HG02840 (cell line): ENCODE results near the gene TBRG4.

ENCODE experiments used
- ATAC-seq: cut with Tn5 transposase; IDR thresholded peaks from one replicate; pipeline ENCODE4 v1.9.1; 2021; ENCODE audit warnings: mild to moderate bottlenecking, moderate library complexity, moderate number of reproducible peaks; ENCODE audit not compliant: unreplicated experiment, low FRiP score

Gene TBRG4

DNA sequence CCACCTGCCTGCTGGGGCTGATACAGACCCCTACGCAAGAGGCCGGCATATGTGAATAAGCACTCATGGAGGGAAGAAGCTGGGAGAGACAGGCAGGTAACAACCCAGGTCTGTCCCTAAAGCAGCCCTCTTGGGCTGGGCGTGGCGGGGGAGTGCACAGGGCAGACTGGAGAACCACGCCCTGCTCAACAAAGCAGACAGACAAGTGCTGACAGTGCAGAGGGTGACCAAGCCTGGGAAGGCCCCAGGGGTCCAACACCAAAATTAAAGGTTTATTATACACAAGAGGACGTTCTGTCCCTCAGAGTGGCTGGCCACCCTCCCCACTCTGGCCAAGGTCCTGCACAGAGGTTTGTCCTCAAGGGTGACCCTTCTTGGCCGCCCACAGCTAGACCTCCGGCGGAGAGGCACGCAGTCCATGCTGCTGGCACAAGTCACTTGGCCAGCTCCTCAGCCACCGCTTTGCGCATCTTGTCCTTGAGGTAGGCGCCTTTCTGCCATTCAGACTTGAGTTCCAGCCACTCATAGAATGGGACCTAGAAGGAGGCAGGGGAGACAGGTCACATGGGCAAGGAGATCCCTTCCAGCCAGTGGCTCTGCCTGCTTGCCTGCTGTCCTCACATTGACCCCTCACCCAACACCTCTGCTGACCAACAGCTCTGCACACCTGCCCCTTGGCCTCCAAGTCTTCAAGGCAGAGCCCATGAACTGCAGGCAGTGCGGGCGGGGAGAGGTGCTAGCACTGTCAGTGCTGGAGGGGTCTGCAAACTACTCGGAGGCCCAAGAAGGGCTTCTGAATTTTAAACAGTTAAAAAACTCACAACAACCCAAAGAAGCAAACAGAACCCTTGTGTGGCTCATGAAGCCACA is 11.4 kb downstream of the TBRG4 start:
- ATAC-seq, result no peak

DNA sequence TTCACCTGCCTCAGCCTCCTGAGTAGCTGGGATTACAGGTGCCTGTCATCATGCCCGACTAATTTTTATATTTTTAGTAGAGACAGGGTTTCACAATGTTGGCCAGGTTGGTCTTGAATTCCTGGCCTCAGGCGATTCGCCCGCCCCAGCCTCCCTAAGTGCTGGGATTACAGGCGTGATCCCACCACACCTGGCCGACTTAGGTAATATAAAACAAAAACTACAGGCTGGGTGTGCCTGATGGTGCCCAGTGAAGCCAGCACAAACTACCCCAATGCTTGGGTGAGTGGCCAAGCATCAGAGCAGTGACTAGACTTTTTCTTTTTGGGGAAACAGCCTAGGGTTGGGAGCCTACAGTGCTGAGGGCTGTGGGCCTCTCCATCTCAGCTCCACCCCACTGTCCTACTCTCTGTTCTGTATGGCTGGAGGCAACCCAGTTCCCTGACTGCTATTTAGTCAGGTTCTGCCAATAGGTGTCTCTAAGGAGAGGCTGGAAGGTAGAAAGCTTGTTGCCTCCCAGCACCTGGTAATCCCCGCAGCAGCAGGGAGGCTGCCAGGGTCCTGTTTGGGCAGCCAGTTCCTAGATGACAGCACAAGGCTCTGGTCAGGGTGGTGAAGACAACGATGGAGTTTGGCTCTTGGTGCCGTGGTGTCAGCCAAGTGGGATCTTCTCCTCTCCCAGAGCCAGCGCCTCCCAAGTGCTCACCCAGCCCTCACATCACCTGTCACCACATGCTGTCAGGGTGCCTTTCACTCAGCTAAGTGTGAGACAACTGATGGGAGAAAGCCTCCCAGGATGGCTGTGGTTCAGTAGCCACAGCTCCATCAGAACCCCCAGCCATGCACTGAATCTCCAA is 12.3 kb downstream of the TBRG4 start:
- ATAC-seq, result no peak

DNA sequence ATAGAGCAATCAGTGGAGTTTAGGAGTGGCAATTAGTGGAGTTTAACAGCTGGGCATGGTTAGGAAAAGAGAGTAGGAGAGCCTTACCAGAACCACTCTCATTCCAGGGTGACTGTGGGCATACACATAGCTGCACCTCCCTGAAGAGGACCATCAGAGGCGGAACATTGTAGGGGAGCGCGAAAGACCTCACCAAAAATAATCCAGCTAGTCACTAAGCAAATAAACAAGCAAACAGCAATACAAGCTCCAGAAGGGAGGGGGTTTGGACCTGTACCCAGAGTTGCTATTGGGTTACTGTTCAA is 18.6 kb downstream of the TBRG4 start:
- no peak for ATAC-seq

DNA sequence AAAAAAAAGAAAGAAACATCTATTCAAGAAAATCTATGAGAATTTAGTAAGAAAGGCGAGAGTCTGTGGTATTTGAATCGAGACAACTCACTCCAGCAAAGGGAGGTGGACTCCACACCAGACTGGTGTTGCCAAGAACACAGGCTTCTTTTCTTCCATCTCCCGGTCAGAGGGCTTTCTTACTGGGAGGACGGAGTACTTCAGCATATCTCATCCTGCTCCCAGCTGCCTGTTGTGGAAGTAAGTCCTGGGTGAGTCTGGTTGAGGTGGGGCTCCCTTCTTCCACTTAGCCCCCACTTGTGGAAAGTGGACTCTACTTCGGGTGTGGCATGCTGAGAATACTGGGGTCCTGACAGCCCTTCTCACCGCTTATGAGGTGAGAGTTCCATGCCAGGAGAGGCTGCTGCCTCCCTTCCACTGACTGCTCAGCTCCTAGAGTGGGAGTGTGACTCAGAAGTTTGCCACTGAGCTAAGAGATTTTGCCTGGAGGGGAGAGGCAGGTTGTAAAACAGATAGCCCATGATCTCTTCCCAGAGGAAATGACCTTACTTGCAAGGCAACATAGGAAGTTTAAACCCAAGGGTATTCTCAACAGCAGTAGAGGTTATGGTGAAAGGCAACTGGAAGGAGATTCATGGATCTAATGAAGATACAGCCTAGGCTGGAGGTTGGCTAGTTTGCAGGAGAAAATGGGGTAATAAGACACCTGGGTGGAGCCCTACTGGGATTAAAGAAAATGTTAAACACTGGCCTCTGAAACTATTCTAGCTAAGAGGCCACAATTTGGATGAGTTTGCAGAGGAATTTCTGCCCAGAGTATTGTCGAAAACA is 19.2 kb downstream of the TBRG4 start:
- ATAC-seq, result no peak

DNA sequence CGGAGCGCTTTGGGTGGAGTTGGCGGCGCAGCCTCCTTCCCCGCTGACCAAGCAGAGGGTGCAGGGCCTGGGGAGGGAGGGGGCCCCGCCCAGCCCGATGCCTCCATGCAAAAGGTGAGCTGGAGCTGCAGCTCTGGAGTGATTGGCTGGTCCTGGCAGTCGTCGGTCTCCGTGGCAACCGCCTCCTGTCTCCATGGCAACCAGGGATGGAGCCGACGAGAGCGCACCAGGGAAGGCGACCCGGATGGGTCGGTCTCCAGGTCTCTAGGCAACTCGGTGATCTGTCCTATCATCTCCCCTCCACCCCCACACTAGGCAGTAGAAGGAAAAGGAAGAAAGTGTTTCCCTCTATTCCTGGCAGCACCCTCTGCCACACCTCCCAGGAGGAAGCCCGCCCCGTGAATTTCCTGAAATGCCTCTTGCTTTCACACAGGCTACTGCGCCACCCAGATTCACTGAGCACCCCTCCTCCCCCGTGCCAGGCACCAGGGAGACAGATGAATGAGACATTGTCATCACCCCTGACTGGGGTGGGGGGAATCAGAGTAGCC is 22.1 kb downstream of the TBRG4 start:
- no peak for ATAC-seq

DNA sequence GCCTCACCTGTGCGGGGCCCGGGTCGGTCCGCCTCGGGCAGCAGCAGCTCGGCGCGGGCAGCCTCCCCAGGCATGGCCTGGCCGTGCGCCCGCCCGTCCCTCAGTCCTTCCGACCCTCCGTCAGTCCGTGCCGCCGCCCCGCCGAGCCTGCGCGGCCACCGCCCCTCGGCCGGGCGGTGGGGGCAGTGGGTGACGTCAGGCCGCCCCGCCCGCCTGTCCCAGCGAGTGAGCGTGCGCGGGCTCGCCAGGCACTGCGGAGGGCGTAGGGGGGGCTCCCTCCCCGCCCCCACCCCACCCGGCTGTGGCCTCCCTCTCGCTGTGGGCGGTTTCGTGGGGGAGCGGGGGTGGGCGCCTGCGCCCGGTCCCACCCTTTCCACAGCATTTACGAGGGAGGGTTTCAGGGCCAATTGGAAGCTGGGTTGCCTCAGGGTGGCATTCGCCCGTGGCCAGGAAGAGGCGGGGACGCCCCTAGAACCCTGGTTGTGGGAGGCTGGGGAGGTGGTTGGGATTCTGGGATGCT is 22.6 kb downstream of the TBRG4 start, which contains the start of gene NACAD:
TSS of gene NACAD (minus strand) at position 149 of the 520 bp plus-strand sequence. CDS start at position 74, 75 bp downstream.
- ATAC-seq, result no peak

DNA sequence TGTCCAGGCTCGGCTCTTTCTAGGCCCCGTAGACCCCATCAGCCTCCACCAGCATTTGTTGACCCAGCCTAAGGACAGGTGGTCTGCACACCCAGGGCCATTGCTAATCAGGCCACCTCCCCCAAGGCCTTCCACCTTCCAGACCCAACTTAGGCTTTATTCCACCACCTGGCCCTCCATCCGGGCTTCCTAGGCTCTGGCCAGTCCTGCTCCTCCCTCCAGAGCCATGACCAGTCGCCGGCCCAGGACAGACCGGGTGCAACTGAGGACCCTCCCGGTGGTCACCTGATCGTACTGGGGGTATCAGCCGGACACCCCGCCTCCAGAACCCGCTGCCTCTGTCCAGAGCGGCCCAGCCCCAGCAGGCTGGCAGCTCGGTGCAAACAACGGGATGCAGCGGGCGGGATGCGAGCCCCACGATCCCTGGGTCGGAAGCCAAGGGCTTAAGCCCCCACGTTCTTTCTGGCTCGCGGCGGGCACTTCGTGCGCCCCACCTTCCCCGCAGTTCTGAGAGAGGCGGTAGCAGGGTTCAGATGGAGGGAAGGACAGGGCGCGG is 23.3 kb downstream of the TBRG4 start:
- no peak for ATAC-seq

DNA sequence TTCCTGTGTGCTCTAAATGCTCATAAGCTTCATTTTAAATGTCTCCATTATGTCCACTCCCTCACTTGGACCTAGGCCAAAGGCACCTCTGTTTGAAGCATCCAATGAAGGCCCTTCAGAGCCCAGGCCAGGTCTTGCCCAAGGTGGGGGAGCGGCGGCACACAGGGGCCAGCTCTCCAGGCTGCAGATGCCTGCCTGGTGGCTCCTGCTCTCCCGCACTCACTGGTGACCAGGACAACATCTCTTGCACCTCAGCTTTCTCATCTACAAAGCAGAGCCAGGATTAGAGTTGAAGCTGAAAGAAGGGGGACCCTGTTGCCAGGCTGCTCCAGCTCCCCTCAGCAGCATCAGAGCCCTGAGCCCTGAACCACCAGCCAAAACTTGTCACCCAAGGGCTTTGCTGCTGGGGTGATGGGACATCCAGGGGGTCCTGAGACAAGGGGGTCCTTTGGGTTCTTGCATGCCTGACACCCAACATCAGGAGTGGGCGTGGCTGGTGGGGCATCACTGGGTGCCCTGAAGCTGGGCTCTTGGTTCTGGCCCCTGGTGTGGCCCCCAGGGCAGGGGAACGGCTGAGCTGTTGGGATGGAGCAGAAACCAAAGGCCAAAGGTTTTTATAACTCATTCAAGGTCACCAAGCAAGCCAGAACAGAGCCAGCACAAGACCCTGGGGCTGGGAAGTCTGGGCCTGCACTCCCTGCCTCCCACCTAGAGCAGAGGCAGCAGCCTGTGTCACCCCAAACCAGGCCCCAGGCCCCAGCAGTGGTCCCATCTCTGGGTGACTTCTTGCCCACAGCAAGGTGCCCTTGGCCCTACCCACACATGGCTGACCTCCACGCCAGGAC is 24.0 kb downstream of the TBRG4 start:
- ATAC-seq, result no peak

DNA sequence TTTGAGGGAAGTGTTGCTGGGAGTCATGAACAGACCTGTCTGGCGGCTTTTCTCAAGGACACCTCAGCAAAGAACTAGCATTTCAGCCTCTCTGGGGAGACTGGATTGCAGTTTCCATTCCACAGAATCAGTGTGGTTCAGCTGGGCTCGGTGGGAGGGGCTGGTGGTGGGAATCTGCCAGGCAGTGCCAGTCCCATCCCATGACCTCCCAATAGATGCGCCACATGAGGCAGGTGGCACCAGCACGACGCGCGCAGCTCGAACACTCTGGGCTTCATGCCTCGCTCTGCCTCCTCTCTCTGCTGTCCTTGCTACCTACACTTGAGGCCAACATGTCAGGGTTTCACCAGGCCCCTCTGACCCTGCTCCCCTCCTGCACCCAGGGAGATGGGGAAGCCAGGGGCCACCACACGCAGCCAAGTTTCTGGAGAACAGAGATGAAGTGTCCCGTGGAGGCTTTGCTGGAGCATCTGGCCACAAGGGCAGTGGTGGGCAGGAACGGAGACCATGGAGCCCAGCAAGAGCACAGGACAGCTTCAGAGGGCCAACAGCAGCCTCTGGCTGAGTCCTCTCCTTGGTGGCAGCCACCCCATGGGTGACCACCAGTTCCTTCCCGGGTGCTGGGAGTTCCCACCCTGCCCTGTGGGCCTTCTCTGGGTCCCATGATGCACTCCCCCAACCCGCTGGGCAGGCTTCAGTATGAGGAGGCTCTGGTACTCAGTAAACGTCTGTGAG is 25.0 kb downstream of the TBRG4 start:
- no peak for ATAC-seq

DNA sequence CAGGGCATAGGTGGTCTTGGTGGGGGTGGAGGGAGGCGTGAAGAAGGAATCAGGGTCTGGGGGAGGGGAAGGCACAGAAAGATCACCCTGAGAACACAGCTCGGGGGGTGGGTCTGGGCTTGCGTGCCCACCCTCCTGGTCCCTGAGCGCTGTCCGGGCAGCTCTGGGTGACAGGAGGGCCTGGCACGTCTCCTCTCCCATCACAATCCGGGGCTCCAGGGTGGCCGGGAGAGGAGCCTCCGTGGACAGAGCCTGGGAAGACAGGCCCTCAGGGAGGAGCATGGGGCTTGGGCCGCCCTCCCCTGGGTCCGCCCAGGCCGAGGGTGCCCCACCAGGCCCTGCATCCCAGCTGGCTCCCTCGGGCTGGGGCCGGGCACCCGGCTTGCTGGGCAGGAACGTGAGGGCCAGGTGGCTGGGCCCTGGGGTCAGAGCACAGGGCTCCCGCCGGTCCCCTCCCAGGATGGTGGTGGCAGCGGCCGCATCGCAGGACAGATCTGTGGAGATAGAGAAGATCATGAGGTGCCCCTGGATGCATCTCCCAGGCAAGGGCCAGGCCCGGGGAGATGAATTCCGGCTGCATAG is 25.8 kb downstream of the TBRG4 start:
- ATAC-seq, result no peak

DNA sequence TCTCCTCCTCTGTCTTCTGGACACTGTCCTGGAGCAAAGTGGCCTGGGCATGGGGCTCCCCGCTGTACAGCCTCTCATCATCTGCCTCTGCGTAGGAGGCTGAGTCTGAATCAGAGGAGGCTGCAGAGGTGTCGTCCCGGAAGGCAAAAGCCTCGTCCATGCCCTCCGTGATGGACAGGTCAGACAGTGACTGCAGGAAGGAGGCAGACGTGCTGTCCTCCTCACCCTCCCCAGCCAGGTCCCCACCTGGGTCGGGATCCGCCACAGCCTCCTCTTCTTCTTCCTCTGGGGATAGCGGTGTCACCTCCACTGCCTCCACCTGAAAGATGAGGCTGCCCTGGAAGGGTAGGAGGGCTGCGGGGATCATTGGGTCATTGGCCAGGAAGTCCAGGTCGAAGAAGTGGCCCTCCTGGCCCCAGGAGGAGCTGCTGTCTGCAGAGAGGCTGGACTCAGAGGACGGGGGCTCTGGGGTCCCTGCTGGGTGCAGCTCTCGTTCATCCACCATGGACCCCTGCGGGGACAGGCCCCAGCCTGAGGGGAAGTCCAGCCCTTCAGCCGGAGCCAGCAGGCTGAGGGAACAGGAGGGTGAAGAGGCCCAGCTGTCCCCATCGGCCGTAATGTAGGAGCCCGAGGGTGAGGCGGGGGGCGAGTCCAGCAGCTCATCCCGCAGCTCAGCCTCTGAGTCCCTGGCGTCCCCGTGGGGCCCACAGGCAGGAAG is 26.4 kb downstream of the TBRG4 start:
- no peak for ATAC-seq

DNA sequence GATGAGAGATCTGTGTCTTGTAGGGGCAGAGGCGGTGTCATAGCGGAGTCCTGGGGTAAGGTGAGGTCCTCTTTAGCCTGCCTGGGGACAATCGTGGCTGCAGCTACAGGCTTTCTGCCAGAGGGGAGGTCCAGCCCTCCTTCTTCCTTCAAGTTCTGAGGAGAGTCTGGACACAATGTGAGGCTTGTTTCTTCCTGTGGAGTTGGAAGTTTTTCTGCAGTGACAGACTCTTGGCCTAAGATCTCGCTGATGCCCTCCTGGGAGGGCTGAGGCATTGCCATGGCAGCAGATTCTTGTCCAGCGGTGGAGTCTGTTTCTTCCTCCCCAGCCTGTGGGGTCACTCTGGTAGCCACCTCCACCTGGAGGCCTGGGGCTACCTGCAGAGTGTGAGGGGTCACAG is 27.2 kb downstream of the TBRG4 start:
- ATAC-seq, result no peak

DNA sequence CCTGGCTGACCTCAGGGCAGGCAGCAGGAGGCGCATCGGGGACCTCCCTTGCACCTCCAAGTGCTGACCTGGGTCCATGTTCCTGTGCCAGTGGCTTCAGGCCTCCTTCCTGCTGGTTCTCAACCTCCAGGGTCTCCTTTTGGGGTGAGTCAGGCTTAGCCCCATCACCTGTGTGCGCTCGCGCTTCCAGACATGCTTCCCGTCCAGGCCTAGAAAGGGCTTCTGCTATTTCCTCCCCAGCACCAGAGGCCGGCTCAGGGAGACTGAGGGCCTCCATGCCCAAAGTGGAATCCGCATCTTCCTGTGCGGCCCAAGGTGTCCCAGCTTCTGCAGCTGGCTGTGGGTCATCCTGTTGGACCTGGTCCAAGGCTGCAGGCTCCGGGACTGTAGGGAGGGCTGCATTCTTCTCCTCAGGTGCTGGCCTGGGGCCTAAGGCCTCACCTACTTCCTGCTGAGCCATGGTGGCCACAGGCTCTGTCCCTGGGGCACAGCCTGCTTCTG is 28.6 kb downstream of the TBRG4 start:
- ATAC-seq, result no peak

DNA sequence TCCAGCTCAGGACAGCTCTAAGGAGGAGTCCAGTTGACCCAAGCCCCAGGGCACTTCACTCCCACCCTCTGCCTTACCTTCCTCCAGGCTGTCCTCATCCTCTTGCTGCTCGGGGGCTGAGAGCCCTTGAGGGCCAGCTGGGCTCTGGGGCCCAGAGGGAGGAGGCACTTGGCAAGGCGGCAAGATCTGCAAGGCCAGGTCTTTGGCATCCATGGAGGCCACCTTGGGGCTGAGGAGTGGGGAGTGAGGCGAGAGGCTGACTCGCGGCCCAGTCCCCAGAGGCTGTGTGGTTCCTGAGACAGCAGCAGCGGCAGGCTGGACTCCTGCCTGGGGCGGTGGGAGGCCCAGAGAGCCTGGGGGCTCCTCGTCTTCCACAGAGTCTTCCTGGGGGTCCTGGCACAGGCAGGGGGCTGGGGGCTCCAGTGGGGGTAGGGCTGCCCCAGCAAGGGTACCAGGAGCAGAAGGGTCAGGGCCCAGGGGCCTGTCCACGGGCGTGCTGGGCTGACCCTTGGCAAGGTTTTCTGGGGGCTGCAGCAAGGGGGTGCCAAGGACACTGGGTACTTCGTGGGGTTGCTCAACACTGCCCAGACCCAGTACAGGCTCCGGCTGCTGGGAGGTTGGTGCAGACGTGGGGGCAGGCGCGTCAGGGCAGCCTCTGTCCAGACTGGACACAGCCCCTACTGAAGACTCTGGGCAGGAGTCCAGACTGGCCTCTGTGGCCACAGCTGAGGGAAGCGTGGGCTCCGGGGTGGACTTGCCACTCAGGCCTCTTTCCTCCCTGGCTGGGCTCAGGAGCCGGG is 29.3 kb downstream of the TBRG4 start:
- no peak for ATAC-seq

DNA sequence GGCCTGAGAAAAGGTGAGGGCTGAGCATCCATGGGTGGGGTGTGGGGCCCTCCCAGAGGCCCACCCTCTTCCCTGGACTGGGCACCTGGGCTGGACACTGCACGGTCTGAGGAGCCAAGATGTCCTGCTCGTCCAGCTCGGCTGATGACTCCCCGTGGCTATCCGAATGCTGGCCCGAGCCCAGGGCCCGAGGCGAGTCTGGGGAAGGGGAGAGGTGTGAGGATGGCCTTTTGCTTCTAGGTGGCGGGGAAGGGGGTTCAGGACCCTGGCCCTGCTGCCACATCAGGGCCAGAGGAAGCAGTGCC is 29.9 kb downstream of the TBRG4 start:
- ATAC-seq, result no peak

DNA sequence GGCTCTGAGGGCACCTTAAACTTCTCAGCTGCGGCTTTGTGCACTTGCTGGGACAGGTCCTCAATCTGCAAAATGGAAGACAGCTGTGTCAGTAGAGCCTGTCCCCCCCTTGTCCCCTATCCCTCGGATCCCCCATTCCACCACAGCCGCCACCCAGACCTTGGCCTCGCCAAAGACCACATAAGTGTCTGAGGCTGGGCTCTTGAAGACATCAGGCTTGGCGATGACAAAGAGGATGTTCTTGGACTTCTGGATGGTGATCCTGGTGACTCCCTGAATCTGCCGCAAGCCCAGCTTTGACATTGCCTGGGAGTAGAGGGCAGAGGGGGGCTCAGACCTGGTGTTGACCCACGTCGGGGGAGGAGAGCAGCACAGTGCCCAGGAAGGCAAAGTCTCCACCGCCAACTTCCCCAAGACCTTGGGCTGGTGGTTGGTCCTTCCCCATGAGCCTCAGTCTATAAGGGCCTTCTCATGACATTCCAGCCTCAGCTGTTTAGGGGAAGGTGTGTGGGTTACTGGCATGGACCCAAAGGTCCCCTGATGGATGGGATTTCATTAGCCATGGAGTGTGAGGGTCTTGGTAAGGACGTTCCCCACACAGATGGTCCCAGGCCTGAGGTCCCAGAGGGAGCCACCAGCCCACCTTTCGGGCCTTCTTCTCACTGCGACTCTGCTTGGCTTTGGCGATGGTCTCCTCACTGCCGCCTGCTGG is 30.4 kb downstream of the TBRG4 start:
- no peak for ATAC-seq
